HepG2 (cell line): Measurements from ENCODE around the gene NKAIN2. TPM values are rescaled to one million over a fixed set of nuclear protein-coding genes. Genes with fewer than 3 reads are reported as not detected.

Experiments used
- ATAC-seq: fragments of 200-7000 bp; cut with Tn5 transposase; 3 replicates; pipeline ENCODE4 v1.9.1; 2020; ENCODE audit warnings: mild to moderate bottlenecking, moderate library complexity
- BruUV-seq: library from RNA; stranded (reverse); fragments of 400-500 nt; replicated peaks from 2 replicates; lab custom pipeline; 2021; lab: Mats Ljungman, UMichigan
- CTCF ChIA-PET: fragments of 300-600 bp; formaldehyde crosslinking; extraction: SDS; loops from one replicate; lab custom pipeline; 2021; ENCODE audit warnings: low total read pairs, inconsistent platforms, low intra/inter-chr PET ratio; lab: Yijun Ruan, JAX
- POLR2A ChIA-PET: fragments of 350-600 bp; sonication (Branson Sonifier 250); formaldehyde crosslinking; loops from one replicate; lab custom pipeline; 2020; ENCODE audit warnings: antibody characterized with exemption, inconsistent platforms; lab: Yijun Ruan, JAX
- DNase-seq: peaks from one replicate; pipeline ENCODE4 v3.0.0-alpha.2; 2015; ENCODE audit warnings: low spot score
- FAIRE-seq: peaks from 3 replicates; lab custom pipeline; 2011; peaks lifted over from hg19 to GRCh38; lab: Jason Lieb, UNC
- H2AFZ ChIP-seq: one replicate; pipeline ENCODE4 v1.6.1; 2011; ENCODE audit warnings: low read length, inconsistent platforms
- H3K27ac ChIP-seq: fragments of 300-600 bp; 3 replicates; pipeline ENCODE4 v1.8.0; 2011; ENCODE audit warnings: mixed run types, mild to moderate bottlenecking, mixed read lengths, low read length, inconsistent platforms; ENCODE audit not compliant: insufficient read depth; ENCODE audit errors: extremely low read length
- H3K27me3 ChIP-seq, 2 experiments: fragments of 200-600 bp in 1 of 2; 2 replicates in 1 of 2; 3 replicates in 1 of 2; pipeline versions ENCODE4 v1.6.0 to v1.8.0; 2011; ENCODE audit warnings: low read length in 2 of 2, mild to moderate bottlenecking in 2 of 2, moderate library complexity in 2 of 2, inconsistent platforms in 1 of 2; ENCODE audit not compliant: insufficient read depth in 2 of 2, control insufficient read depth in 1 of 2
- H3K36me3 ChIP-seq, 2 experiments: fragments of 200-600 bp in 1 of 2; replicated peaks in 1 of 2; 2 replicates in 1 of 2; 3 replicates in 1 of 2; pipeline versions ENCODE4 v1.5.1 to v1.8.0; 2011; ENCODE audit warnings: low read length in 2 of 2, inconsistent platforms in 1 of 2; ENCODE audit not compliant: insufficient read depth in 2 of 2, control insufficient read depth in 1 of 2
- H3K4me1 ChIP-seq: 2 replicates; pipeline ENCODE4 v1.5.1; 2012; ENCODE audit warnings: low read length, inconsistent platforms; ENCODE audit not compliant: insufficient read depth
- H3K4me2 ChIP-seq: 2 replicates; pipeline ENCODE4 v1.6.0; 2011; ENCODE audit warnings: low read depth, low read length, inconsistent platforms
- H3K4me3 ChIP-seq, 3 experiments: fragments of 200-600 bp in 1 of 3; sonication (generic), shearing (Covaris generic) in 1 of 3; replicated peaks in 1 of 3; 2 replicates each; pipeline ENCODE4 v1.5.1; 2011 to 2016; ENCODE audit warnings: low read length in 3 of 3, inconsistent platforms in 2 of 3, low read depth in 2 of 3, mild to moderate bottlenecking in 2 of 3, control low read depth in 1 of 3, mixed read lengths in 1 of 3; ENCODE audit not compliant: insufficient read depth in 1 of 3
- H3K79me2 ChIP-seq: one replicate; pipeline ENCODE4 v1.6.1; 2011; ENCODE audit warnings: low read length, inconsistent platforms; ENCODE audit not compliant: insufficient read depth
- H3K9ac ChIP-seq: 2 replicates; pipeline ENCODE4 v1.6.0; 2011; ENCODE audit warnings: mild to moderate bottlenecking, low read depth, low read length, inconsistent platforms; ENCODE audit not compliant: insufficient read depth
- H3K9me3 ChIP-seq: 2 replicates; pipeline ENCODE4 v1.5.1; 2012; ENCODE audit warnings: mild to moderate bottlenecking, low read length
- H4K20me1 ChIP-seq: 2 replicates; pipeline ENCODE4 v1.6.0; 2011; ENCODE audit warnings: inconsistent platforms, mild to moderate bottlenecking, low read length, moderate library complexity; ENCODE audit not compliant: insufficient read depth
- GATA4 ChIP-seq: sonication (generic); IDR thresholded peaks from 2 replicates; pipeline ENCODE4 v1.6.1; 2016; ENCODE audit warnings: antibody characterized with exemption, low read depth, borderline replicate concordance
- JUND ChIP-seq: sonication (generic); formaldehyde crosslinking; IDR thresholded peaks from 2 replicates; pipeline ENCODE4 v1.8.0; 2022; ENCODE audit warnings: mild to moderate bottlenecking, missing genetic modification reagents
- KLF13 ChIP-seq: sonication (generic); formaldehyde crosslinking; IDR thresholded peaks from 2 replicates; pipeline ENCODE4 v1.4.0; 2020; ENCODE audit warnings: mild to moderate bottlenecking, missing genetic modification reagents
- RNF219 ChIP-seq: sonication (generic); formaldehyde crosslinking; IDR thresholded peaks from 2 replicates; pipeline ENCODE4 v1.5.0; 2020; ENCODE audit warnings: mild to moderate bottlenecking, missing genetic modification reagents
- SIN3B ChIP-seq: fragments of 150-350 bp; IDR thresholded peaks from 2 replicates; pipeline ENCODE4 v1.6.1; 2014; ENCODE audit warnings: low read length
- SYNCRIP ChIP-seq: fragments of 200-400 bp; formaldehyde crosslinking; IDR thresholded peaks from 2 replicates; pipeline ENCODE4 v1.6.1; 2018; ENCODE audit warnings: mild to moderate bottlenecking, low read depth, low read length; ENCODE audit not compliant: insufficient read depth
- ZFP62 ChIP-seq: sonication (generic); formaldehyde crosslinking; IDR thresholded peaks from 2 replicates; pipeline ENCODE4 v1.4.0; 2020; ENCODE audit warnings: missing genetic modification reagents
- ZFX ChIP-seq: sonication (generic); formaldehyde crosslinking; IDR thresholded peaks from 2 replicates; pipeline ENCODE4 v1.4.0; 2020; ENCODE audit warnings: mild to moderate bottlenecking, low read depth, missing genetic modification reagents, moderate library complexity
- ZHX1 ChIP-seq: sonication (generic); formaldehyde crosslinking; IDR thresholded peaks from 2 replicates; pipeline ENCODE4 v1.8.1; 2022; ENCODE audit warnings: low read depth, mild to moderate bottlenecking, missing genetic modification reagents
- ZKSCAN1 ChIP-seq: fragments of 150-350 bp; IDR thresholded peaks from 2 replicates; pipeline ENCODE4 v1.6.1; 2014; ENCODE audit warnings: low read length
- ZNF354B ChIP-seq: sonication (generic); formaldehyde crosslinking; IDR thresholded peaks from 2 replicates; pipeline ENCODE4 v1.8.0; 2022; ENCODE audit warnings: mild to moderate bottlenecking, missing genetic modification reagents
- ZNF530 ChIP-seq: sonication (generic); formaldehyde crosslinking; IDR thresholded peaks from 2 replicates; pipeline ENCODE4 v1.5.0; 2020; ENCODE audit warnings: low read depth, mild to moderate bottlenecking, missing genetic modification reagents
- ZNF605 ChIP-seq: sonication (generic); formaldehyde crosslinking; IDR thresholded peaks from 2 replicates; pipeline ENCODE4 v1.8.0; 2022; ENCODE audit warnings: mild to moderate bottlenecking, missing genetic modification reagents
- ZNF841 ChIP-seq: sonication (generic); formaldehyde crosslinking; IDR thresholded peaks from 2 replicates; pipeline ENCODE4 v1.8.1; 2023; ENCODE audit warnings: missing genetic modification reagents, borderline replicate concordance
- WGBS: methylation state at CpG from one replicate; pipeline ENCODE4 v1.1.6; 2017; ENCODE audit warnings: low lambda C conversion rate; 5-methylcytosine and 5-hydroxymethylcytosine counted together
- in situ Hi-C: cut with HindIII; loops from 2 replicates; pipeline ENCODE4 v1.10.0; 2017; ENCODE audit warnings: low pct_unique_long_range_greater_than_20kb; ENCODE audit not compliant: extremely low pct_ligation_motif_present
- intact Hi-C: fragments of 100-400 bp; cut with micrococcal nuclease; formaldehyde crosslinking; loops from one replicate; pipeline ENCODE4 v1.10.0; 2022; ENCODE audit not compliant: unreplicated experiment
- polyA plus RNA-seq, 8 experiments: library from polyadenylated mRNA; depleted of rRNA in 3 of 8; stranded (reverse) in 7 of 8; unstranded in 1 of 8; fragments of >200 nt; fragmentation: Illumina TruSeq in 4 of 8; extraction: Trizol in 4 of 8; gene quantifications; 2 replicates each; pipeline versions ENCODE4 v1.2.1 to v1.2.3, GENCODE V29; 2011 to 2016; ENCODE audit warnings: low read depth in 4 of 8, missing spikeins in 1 of 8, mixed read lengths in 1 of 8; ENCODE audit not compliant: insufficient read depth in 1 of 8
- total RNA-seq, 5 experiments: library from RNA; depleted of rRNA; stranded (reverse); fragments of >200 nt; fragmentation: Illumina TruSeq; extraction: Trizol; gene quantifications; 2 replicates each; pipeline ENCODE4 v1.2.3, GENCODE V29; 2016; ENCODE audit warnings: low read depth in 1 of 5

Gene NKAIN2
- total and polyA plus RNA-seq, 2 of the 13 experiments (the other 11 are each of a cell fraction or from before 2014, with no cell fraction given), result not detected

- ChIA-PET POLR2A (no interaction called here), CTCF (no interaction called here)
- FAIRE-seq (no peak), DNase-seq (no peak), ATAC-seq (no peak)
- Histone ChIP-seq H3K9me3 (no peaks in the 10 kb centered on the region), H3K9ac (no peak overlapping the region), H3K4me3 (no peak overlapping the region), H3K4me1 (no peaks in the 10 kb centered on the region), H3K79me2 (no peaks in the 10 kb centered on the region), H2AFZ (no peak overlapping the region), H3K27me3 (peaks cover 0 to 3% of the 10 kb centered on the region in 2 experiments; a peak in 1 of 5 replicates), H3K4me2 (no peak overlapping the region), H4K20me1 (no peaks in the 10 kb centered on the region), H3K36me3 (no peaks in the 10 kb centered on the region), H3K27ac (no peak overlapping the region)
- 0% methylated on average over 3 of the region's 3 CpGs for WGBS
- intact Hi-C loops, result no loop called here
- no TSS peak for BruUV-seq
- TF ChIP-seq ZNF530 (CRISPR knock-in tag) (no peak), ZNF841 (CRISPR knock-in tag) (no peak), SYNCRIP (no peak), ZNF354B (no peak), ZHX1 (CRISPR knock-in tag) (no peak), KLF13 (no peak), RNF219 (CRISPR knock-in tag) (no peak), JUND (CRISPR knock-in tag) (no peak), ZFP62 (CRISPR knock-in tag) (no peak), ZKSCAN1 (no peak), ZNF605 (CRISPR knock-in tag) (no peak), SIN3B (no peak), GATA4 (no peak), ZFX (no peak)
- in situ Hi-C loops, result loop anchor here (25.0 kb wide), 1 partner anchor 977 kb away; no protein-coding TSS in a partner anchor
These were observed 6.5 kb downstream of the NKAIN2 start for GRCh38 chr6:123810214-123810613.
